ENCODE measurements around the gene RPS27L.

RPS27L gene

GRCh38 chr15:63156086-63156710 lies 1.1 kb downstream of the RPS27L start:
- peak overlapping the region; percentile 87 for H3K4me3 ChIP-seq (ENCODE audit: low read length)
- no peak for DNase-seq (ENCODE audit: low read depth, low spot score)

DNA sequence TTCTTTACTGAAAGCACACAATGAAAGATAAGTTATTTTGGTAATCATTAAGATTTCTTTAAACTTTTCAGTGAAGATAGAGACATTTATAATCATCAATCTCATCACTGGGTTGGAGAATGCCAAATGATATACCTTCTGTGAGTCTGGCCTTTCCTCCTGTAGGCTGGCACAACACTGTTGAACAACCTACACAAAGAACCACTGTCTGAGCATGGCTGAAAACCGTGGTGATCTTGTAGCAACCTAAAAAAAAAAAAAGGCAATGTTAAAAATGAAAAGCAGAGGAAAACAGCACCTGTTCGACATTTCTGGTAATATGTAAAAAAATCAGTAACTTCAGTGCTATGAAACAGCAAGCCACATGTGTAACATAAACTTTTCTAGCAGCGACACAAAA lies 1.8 kb downstream of the RPS27L start:
- no peak for DNase-seq (ENCODE audit: low read depth, low spot score)
- no peak overlapping the region for H3K4me3 ChIP-seq (ENCODE audit: low read length)

- H3K4me3 ChIP-seq (ENCODE audit: low read length), result no peak overlapping the region
- DNase-seq (ENCODE audit: low read depth, low spot score), result no peak
Measured at GRCh38 chr15:63151665-63152064, 5.6 kb downstream of the RPS27L start.

DNA sequence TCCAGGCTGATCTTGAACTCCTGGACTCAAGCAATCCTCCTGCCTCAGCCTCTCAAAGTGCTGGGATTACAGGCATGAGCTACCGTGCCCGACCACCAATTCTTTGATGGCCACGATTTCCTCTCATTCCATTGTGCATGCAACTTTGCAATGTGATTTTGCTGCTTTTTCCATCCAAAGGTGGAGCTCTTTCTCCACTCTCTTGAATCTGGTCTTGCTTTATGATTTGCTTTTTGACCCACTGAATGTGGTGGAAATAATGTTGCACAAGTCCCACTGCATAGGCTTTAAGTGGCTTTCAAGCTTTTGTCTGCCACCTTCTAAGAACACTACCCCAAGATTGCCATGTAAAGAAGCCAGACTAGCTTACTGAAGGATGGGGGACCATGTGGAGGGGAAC lies 10.6 kb downstream of the RPS27L start:
- no peak for DNase-seq (ENCODE audit: low read depth, low spot score)

DNA sequence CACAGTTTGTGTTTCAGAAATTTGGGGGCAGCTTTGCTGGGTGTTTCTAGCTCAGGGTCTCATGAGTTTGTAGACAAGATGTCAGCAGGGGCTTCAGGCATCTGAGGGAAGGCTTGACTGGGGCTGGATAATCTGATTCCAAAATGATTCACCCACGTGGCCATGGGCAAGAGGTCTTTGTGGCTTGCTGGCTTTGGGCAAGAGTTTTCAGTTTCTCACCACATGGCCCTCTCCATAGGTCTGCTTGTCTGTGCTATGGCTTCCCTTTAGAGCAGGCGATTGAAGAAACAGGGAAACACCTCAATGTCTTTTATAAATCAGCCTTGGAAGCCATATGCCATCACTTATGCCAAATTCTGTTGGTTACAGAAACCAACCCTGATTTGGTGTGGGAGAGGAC lies 11.9 kb downstream of the RPS27L start:
- DNase-seq (ENCODE audit: low read depth, low spot score), result no peak
- no peak overlapping the region for H3K4me3 ChIP-seq (ENCODE audit: low read length)

More for the DNA sequence above, 10.6 kb downstream of the RPS27L start:
- H3K4me3 ChIP-seq (ENCODE audit: low read length), result no peak overlapping the region

GRCh38 chr15:63140936-63141335 lies 16.3 kb downstream of the RPS27L start:
- H3K4me3 ChIP-seq (ENCODE audit: low read length), result no peak overlapping the region
- DNase-seq (ENCODE audit: low read depth, low spot score), result no peak

DNA sequence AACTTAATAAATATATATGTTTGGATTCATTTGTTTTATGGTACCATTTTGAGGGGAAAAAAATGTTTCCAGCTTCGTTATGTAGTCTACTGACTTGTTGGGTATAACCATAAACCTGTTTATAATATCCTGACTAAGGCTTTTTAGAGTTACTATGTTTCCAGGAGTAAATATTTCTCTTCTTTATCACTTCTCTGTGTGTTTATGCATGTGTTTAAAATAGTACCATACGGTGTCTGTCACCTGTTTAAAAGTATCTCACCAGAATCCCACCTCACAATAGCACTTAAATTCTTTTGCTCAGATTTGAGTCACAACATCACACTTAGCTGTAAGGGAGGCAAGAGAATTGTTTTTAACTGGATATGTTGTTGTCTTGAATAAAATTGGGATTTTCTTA lies 20.5 kb downstream of the RPS27L start:
- no peak overlapping the region for H3K4me3 ChIP-seq (ENCODE audit: low read length)
- DNase-seq (ENCODE audit: low read depth, low spot score), result no peak

- DNase-seq (ENCODE audit: low read depth, low spot score), result no peak
- no peak overlapping the region for H3K4me3 ChIP-seq (ENCODE audit: low read length)
Measured at GRCh38 chr15:63135804-63136203, 21.5 kb downstream of the RPS27L start.

DNA sequence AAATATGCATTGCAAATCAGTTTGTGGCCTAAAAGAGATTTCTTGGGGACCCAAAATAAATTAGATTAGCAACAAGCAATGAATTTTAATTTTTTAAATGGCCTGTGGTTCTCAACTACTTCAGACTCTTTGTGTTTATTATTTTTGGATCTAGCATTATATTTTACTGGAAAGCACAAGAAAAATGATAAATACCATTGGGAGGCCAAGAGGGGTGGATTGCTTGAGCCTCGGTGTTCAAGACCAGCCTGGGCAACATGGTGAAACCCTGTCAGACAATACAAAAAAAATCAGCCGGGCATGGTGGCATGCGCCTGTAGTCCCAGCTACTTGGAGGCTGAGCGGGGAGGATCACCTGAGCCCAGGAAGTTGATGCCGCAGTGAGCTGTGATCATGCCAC lies 22.0 kb downstream of the RPS27L start:
- DNase-seq (ENCODE audit: low read depth, low spot score), result no peak
- no peak overlapping the region for H3K4me3 ChIP-seq (ENCODE audit: low read length)

DNA sequence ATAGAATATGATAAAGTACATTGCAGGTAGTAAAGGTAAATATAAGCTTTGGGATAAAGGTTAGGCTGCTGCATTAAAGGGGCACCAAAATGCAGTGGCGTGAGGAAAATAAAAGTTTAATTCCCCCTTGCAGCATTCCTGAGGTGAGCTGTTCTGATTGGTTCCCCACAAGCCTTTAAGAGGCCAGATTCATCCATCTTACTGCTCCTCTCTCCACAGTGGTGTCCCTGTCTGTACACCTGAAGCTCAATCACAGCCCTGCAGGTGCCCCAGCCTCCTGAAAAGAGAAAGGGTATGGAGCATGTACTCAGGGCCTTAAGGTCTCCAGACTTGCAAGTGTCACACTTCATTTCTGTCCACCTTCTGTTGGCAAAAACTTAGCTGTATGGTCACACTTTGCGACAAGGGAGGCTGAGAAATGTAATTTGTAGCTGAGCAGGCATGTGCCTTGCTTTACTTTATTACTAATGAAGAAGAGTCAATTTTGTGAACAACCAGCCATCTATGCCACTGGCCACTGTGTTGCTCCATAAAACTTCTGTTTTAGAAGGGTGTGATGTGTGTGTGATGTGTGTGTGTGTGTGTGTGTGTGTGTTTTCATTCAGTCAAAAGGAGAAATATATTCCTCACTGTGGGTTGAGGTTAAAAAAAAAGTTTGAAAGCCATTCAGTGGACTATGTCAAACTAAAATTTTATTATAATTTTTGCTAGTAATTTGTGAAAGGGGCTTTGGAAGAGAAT lies 22.9 kb downstream of the RPS27L start:
- H3K4me3 ChIP-seq (ENCODE audit: low read length), result no peak overlapping the region
- no peak for DNase-seq (ENCODE audit: low read depth, low spot score)

DNA sequence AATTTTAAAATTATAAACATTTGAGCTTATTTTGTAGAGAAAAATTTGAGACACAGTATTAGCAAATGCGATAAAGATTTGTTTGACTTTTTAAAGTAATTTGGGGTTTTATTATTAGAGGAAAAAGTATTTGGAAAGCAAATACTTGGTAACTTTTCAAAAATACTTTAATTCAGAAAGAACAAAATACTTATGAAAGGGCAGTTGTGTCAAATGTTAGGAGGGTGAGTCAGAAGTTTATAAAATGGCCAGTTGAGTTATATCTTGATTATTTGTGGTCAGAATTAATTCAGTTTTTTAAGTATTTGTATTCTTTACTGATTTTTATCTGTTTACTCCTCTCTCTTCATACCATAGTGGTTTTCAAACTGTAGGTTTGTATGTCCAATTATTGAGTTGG lies 23.5 kb downstream of the RPS27L start:
- no peak overlapping the region for H3K4me3 ChIP-seq (ENCODE audit: low read length)
- DNase-seq (ENCODE audit: low read depth, low spot score), result no peak

DNA sequence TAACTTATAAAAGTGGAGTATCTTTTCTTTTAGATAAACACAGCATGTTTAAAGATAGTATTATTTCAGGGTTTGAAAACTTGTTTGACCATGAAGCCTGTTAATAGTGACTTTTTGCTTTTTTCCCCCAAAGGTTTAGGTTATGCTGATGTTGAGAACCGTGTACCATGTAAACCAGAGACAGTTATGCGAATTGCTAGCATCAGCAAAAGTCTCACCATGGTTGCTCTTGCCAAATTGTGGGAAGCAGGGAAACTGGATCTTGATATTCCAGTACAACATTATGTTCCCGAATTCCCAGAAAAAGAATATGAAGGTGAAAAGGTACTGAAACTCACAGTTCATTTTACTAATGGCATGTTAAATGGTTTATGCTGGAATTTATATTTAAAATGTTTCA lies 30.6 kb downstream of the RPS27L start:
- no peak for DNase-seq (ENCODE audit: low read depth, low spot score)
- no peak overlapping the region for H3K4me3 ChIP-seq (ENCODE audit: low read length)

DNA sequence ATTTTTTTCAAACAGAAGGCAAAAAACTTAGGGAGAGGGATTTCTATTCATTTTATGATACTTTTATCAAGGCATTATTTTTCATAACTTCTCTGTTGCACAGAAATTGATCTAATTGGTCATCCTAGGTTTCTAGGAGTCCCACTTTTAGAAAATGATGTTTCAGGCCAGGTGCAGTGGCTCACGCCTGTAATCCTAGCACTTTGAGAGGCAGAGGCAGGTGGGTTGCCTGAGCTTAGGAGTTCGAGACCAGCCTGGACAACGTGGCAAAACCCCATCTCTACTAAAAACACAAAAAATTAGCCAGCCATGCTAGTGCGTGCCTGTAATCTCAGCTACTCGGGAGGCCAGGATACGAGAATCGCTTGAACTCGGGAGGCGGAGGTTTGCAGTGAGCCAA lies 32.8 kb downstream of the RPS27L start:
- peak overlapping the region; percentile 65 for H3K4me3 ChIP-seq (ENCODE audit: low read length)
- DNase-seq (ENCODE audit: low read depth, low spot score), result no peak

DNA sequence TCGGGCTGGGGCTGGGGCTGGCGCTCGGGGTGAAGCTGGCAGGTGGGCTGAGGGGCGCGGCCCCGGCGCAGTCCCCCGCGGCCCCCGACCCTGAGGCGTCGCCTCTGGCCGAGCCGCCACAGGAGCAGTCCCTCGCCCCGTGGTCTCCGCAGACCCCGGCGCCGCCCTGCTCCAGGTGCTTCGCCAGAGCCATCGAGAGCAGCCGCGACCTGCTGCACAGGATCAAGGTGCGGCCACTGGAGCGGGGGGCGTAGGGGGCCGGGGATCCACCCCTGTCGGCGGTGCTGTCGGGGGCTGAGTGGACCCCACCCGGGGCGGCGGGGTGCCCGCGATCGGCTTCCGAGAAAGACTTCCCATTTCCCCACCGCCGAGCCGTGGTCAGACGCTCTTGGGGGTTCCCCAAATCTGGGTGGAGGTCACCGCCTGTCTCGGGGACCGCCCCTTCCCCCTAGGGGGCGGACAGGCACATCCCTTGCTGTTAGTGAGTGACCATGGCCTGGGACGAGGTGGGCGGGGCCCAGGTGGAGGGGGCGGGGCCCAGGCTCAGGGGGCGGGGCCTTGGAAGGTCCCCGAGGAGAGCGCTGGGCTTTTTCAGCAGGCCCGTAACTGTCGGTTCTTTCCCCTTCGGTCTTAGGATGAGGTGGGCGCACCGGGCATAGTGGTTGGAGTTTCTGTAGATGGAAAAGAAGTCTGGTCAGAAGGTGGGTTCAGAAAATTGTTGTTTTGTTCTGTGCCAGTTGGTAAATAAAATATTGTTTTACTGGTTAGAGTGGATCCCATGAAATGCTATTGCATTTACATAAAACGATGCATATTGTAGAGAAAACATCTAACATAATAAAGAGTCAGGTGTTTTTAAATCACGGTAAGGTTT lies 35.0 kb downstream of the RPS27L start:
- DNase-seq (ENCODE audit: low read depth, low spot score), result peak; percentile 51
- H3K4me3 ChIP-seq (ENCODE audit: low read length), result peak overlapping the region; percentile 65

GRCh38 chr15:63121382-63122001 lies 35.8 kb downstream of the RPS27L start, which contains the start of gene LACTB:
TSS of gene LACTB (plus strand) at chr15:63121861. CDS start at chr15:63121872, 11 bp downstream.
- peak; percentile 82 for DNase-seq (ENCODE audit: low read depth, low spot score)
- peak within 1 kb of the TSS; percentile 65 for H3K4me3 ChIP-seq (ENCODE audit: low read length)

GRCh38 chr15:63118854-63119253 lies 38.4 kb downstream of the RPS27L start:
- no peak for DNase-seq (ENCODE audit: low read depth, low spot score)
- H3K4me3 ChIP-seq (ENCODE audit: low read length), result no peak overlapping the region

- no peak for DNase-seq (ENCODE audit: low read depth, low spot score)
- no peak overlapping the region for H3K4me3 ChIP-seq (ENCODE audit: low read length)
Measured at GRCh38 chr15:63114465-63114864, 42.8 kb downstream of the RPS27L start.

GRCh38 chr15:63112871-63113270 lies 44.4 kb downstream of the RPS27L start:
- H3K4me3 ChIP-seq (ENCODE audit: low read length), result no peak overlapping the region
- no peak for DNase-seq (ENCODE audit: low read depth, low spot score)

- H3K4me3 ChIP-seq (ENCODE audit: low read length), result no peak overlapping the region
- DNase-seq (ENCODE audit: low read depth, low spot score), result no peak
Measured at GRCh38 chr15:63111481-63111880, 45.8 kb downstream of the RPS27L start.

All from Jurkat, Clone E6-1 (cell line).